Liver (tissue), 9 donors: ENCODE results near the gene RGS7. TPM values are rescaled to one million over a fixed set of nuclear protein-coding genes. Genes with fewer than 3 reads are reported as not detected.

Experiments
- DNase-seq: peaks from one replicate; pipeline ENCODE4 v3.0.0-alpha.2; 2017; ENCODE audit warnings: low spot score
- H3K27ac ChIP-seq, 2 donors: one replicate each; pipeline ENCODE4 v1.7.0; 2013; ENCODE audit warnings: inconsistent platforms in 2 of 2, low read length in 2 of 2, control low read depth in 1 of 2, low read depth in 1 of 2, mild to moderate bottlenecking in 1 of 2
- H3K27me3 ChIP-seq, 4 donors: one replicate each; pipeline versions ENCODE4 v1.6.1 to v1.7.0; 2013; ENCODE audit warnings: low read length in 3 of 4, inconsistent platforms in 1 of 4, mild to moderate bottlenecking in 1 of 4, moderate library complexity in 1 of 4; ENCODE audit not compliant: control insufficient read depth in 4 of 4, insufficient read depth in 4 of 4
- H3K36me3 ChIP-seq, 4 donors: one replicate each; pipeline versions ENCODE4 v1.6.1 to v1.7.0; 2013; ENCODE audit warnings: low read length in 3 of 4, mild to moderate bottlenecking in 3 of 4, low read depth in 1 of 4, moderate library complexity in 1 of 4; ENCODE audit not compliant: control insufficient read depth in 4 of 4, insufficient read depth in 3 of 4
- H3K4me1 ChIP-seq, 4 donors: one replicate each; pipeline versions ENCODE4 v1.6.1 to v1.7.0; 2013; ENCODE audit warnings: low read length in 3 of 4, mild to moderate bottlenecking in 3 of 4, moderate library complexity in 1 of 4; ENCODE audit not compliant: control insufficient read depth in 4 of 4, insufficient read depth in 4 of 4
- H3K4me3 ChIP-seq, 3 donors: one replicate each; pipeline versions ENCODE4 v1.6.1 to v1.7.0; 2013; ENCODE audit warnings: low read length in 3 of 3, control low read depth in 1 of 3, low read depth in 1 of 3, mild to moderate bottlenecking in 1 of 3
- H3K9ac ChIP-seq, 2 donors: one replicate each; pipeline ENCODE4 v1.7.0; 2013; ENCODE audit warnings: low read length in 2 of 2, mild to moderate bottlenecking in 2 of 2, moderate library complexity in 2 of 2, control low read depth in 1 of 2, low read depth in 1 of 2
- H3K9me3 ChIP-seq, 4 donors: one replicate each; pipeline versions ENCODE4 v1.6.1 to v1.7.0; 2013; ENCODE audit warnings: low read length in 3 of 4; ENCODE audit not compliant: control insufficient read depth in 4 of 4
- EGR1 ChIP-seq, 2 donors: IDR thresholded peaks; 2 replicates each; pipeline ENCODE4 v1.6.1; 2016 to 2018; ENCODE audit warnings: antibody characterized with exemption in 2 of 2, low read depth in 2 of 2
- FOXA1 ChIP-seq: IDR thresholded peaks from 2 replicates; pipeline ENCODE4 v1.6.1; 2016; ENCODE audit warnings: antibody characterized with exemption
- FOXA2 ChIP-seq: IDR thresholded peaks from 2 replicates; pipeline ENCODE4 v1.6.1; 2016; ENCODE audit warnings: antibody characterized with exemption
- GABPA ChIP-seq, 2 donors: IDR thresholded peaks in 1 of 2; conservative IDR thresholded peaks in 1 of 2; 2 replicates each; pipeline ENCODE4 v1.6.1; 2016; ENCODE audit warnings: antibody characterized with exemption in 2 of 2, mild to moderate bottlenecking in 1 of 2, moderate library complexity in 1 of 2
- HNF4A ChIP-seq, 2 donors: conservative IDR thresholded peaks; 2 replicates each; pipeline ENCODE4 v1.6.1; 2016; ENCODE audit warnings: antibody characterized with exemption in 2 of 2, mild to moderate bottlenecking in 2 of 2
- HNF4G ChIP-seq: IDR thresholded peaks from 2 replicates; pipeline ENCODE4 v1.6.1; 2016; ENCODE audit warnings: antibody characterized with exemption
- JUND ChIP-seq, 2 donors: IDR thresholded peaks; 2 replicates each; pipeline ENCODE4 v1.6.1; 2016; ENCODE audit warnings: antibody characterized with exemption in 2 of 2
- NR2F2 ChIP-seq: IDR thresholded peaks from 2 replicates; pipeline ENCODE4 v1.6.1; 2016; ENCODE audit warnings: antibody characterized with exemption
- RAD21 ChIP-seq, 2 donors: IDR thresholded peaks; 2 replicates each; pipeline ENCODE4 v1.6.1; 2016; ENCODE audit warnings: antibody characterized with exemption in 2 of 2, mild to moderate bottlenecking in 2 of 2
- RXRA ChIP-seq, 2 donors: IDR thresholded peaks; 2 replicates each; pipeline ENCODE4 v1.6.1; 2017 to 2018; ENCODE audit warnings: antibody characterized with exemption in 2 of 2, mild to moderate bottlenecking in 1 of 2
- SP1 ChIP-seq: IDR thresholded peaks from 2 replicates; pipeline ENCODE4 v1.6.1; 2018; ENCODE audit warnings: antibody characterized with exemption, mild to moderate bottlenecking
- TAF1 ChIP-seq: conservative IDR thresholded peaks from 2 replicates; pipeline ENCODE4 v1.6.1; 2016; ENCODE audit warnings: antibody characterized with exemption, mild to moderate bottlenecking
- YY1 ChIP-seq: IDR thresholded peaks from 2 replicates; pipeline ENCODE4 v1.6.1; 2016; ENCODE audit warnings: antibody characterized with exemption, mild to moderate bottlenecking
- WGBS: extraction: QIAGEN DNeasy Blood & Tissue Kit; methylation state at CpG from one replicate; pipeline ENCODE4 v1.1.7; 2013; 5-methylcytosine and 5-hydroxymethylcytosine counted together
- polyA plus RNA-seq, 2 donors: library from polyadenylated mRNA; stranded (reverse) in 1 of 2; unstranded in 1 of 2; fragments of 200-250 nt in 1 of 2; fragments of >200 nt in 1 of 2; fragmentation: Nextera tagmentation in 1 of 2; extraction: Ambion mirVana in 1 of 2; gene quantifications; one replicate each; pipeline versions ENCODE4 v1.2.1 to v1.2.3, GENCODE V29; 2013 to 2015
- total RNA-seq, 2 donors: library from RNA; depleted of rRNA; stranded (reverse); fragments of >200 nt; gene quantifications; one replicate each; pipeline ENCODE4 v1.2.3, GENCODE V29; 2014
- TF ChIP-seq, protein P1 (sequence below): IDR thresholded peaks from 2 replicates; pipeline ENCODE4 v1.6.1; 2016; ENCODE audit warnings: antibody characterized with exemption, mild to moderate bottlenecking
- TF ChIP-seq, protein P2 (sequence below): IDR thresholded peaks from 2 replicates; pipeline ENCODE4 v1.6.1; 2016; ENCODE audit warnings: antibody characterized with exemption
- TF ChIP-seq, protein P3 (sequence below): IDR thresholded peaks from 2 replicates; pipeline ENCODE4 v1.6.1; 2016; ENCODE audit warnings: antibody characterized with exemption
- TF ChIP-seq, protein P4 (sequence below): IDR thresholded peaks from 2 replicates; pipeline ENCODE4 v1.6.1; 2016; ENCODE audit warnings: antibody characterized with exemption
- TF ChIP-seq, protein P5 (sequence below): fragments of 150-350 bp; IDR thresholded peaks from 2 replicates; pipeline ENCODE4 v1.5.1; 2017; ENCODE audit warnings: improper control_type of control experiment, low read depth, low read length; ENCODE audit not compliant: missing input control
- donor health status: healthy.
- donor health status: healthy.
- donor health status: healthy.
- donor health status: healthy.
- donor health status: healthy.

Gene RGS7
- total and polyA plus RNA-seq, 4 donors: 0.05 to 0.18 TPM; not detected in 2

GRCh38 chr1:240985081-240985480 lies 371.9 kb downstream of the RGS7 start:
- Histone ChIP-seq H3K4me3 (no peak overlapping the region), H3K27ac (no peak overlapping the region), H3K36me3 (no peaks in the 10 kb centered on the region), H3K4me1 (no peaks in the 10 kb centered on the region), H3K9me3 (no peaks in the 10 kb centered on the region), H3K9ac (no peak overlapping the region), H3K27me3 (peaks cover 0 to 3% (median 2%) of the 10 kb centered on the region in 4 donors)
- DNase-seq: no peak
- TF ChIP-seq FOXA1: no peak
- TF ChIP-seq, protein P1, sequence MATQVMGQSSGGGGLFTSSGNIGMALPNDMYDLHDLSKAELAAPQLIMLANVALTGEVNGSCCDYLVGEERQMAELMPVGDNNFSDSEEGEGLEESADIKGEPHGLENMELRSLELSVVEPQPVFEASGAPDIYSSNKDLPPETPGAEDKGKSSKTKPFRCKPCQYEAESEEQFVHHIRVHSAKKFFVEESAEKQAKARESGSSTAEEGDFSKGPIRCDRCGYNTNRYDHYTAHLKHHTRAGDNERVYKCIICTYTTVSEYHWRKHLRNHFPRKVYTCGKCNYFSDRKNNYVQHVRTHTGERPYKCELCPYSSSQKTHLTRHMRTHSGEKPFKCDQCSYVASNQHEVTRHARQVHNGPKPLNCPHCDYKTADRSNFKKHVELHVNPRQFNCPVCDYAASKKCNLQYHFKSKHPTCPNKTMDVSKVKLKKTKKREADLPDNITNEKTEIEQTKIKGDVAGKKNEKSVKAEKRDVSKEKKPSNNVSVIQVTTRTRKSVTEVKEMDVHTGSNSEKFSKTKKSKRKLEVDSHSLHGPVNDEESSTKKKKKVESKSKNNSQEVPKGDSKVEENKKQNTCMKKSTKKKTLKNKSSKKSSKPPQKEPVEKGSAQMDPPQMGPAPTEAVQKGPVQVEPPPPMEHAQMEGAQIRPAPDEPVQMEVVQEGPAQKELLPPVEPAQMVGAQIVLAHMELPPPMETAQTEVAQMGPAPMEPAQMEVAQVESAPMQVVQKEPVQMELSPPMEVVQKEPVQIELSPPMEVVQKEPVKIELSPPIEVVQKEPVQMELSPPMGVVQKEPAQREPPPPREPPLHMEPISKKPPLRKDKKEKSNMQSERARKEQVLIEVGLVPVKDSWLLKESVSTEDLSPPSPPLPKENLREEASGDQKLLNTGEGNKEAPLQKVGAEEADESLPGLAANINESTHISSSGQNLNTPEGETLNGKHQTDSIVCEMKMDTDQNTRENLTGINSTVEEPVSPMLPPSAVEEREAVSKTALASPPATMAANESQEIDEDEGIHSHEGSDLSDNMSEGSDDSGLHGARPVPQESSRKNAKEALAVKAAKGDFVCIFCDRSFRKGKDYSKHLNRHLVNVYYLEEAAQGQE: no peak
- TF ChIP-seq, protein P2, sequence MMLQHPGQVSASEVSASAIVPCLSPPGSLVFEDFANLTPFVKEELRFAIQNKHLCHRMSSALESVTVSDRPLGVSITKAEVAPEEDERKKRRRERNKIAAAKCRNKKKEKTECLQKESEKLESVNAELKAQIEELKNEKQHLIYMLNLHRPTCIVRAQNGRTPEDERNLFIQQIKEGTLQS: no peak
- TF ChIP-seq, protein P3, sequence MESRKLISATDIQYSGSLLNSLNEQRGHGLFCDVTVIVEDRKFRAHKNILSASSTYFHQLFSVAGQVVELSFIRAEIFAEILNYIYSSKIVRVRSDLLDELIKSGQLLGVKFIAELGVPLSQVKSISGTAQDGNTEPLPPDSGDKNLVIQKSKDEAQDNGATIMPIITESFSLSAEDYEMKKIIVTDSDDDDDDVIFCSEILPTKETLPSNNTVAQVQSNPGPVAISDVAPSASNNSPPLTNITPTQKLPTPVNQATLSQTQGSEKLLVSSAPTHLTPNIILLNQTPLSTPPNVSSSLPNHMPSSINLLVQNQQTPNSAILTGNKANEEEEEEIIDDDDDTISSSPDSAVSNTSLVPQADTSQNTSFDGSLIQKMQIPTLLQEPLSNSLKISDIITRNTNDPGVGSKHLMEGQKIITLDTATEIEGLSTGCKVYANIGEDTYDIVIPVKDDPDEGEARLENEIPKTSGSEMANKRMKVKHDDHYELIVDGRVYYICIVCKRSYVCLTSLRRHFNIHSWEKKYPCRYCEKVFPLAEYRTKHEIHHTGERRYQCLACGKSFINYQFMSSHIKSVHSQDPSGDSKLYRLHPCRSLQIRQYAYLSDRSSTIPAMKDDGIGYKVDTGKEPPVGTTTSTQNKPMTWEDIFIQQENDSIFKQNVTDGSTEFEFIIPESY: no peak
- no peak for TF ChIP-seq JUND (IDR thresholded peaks at IDR 0.05)
- TF ChIP-seq, protein P4, sequence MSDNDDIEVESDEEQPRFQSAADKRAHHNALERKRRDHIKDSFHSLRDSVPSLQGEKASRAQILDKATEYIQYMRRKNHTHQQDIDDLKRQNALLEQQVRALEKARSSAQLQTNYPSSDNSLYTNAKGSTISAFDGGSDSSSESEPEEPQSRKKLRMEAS: no peak
- TF ChIP-seq NR2F2: no peak
- no peak for TF ChIP-seq HNF4G
- no peak for TF ChIP-seq RAD21 (IDR thresholded peaks at IDR 0.05)
- TF ChIP-seq TAF1: no peak
- TF ChIP-seq YY1: no peak
- TF ChIP-seq, protein P5, sequence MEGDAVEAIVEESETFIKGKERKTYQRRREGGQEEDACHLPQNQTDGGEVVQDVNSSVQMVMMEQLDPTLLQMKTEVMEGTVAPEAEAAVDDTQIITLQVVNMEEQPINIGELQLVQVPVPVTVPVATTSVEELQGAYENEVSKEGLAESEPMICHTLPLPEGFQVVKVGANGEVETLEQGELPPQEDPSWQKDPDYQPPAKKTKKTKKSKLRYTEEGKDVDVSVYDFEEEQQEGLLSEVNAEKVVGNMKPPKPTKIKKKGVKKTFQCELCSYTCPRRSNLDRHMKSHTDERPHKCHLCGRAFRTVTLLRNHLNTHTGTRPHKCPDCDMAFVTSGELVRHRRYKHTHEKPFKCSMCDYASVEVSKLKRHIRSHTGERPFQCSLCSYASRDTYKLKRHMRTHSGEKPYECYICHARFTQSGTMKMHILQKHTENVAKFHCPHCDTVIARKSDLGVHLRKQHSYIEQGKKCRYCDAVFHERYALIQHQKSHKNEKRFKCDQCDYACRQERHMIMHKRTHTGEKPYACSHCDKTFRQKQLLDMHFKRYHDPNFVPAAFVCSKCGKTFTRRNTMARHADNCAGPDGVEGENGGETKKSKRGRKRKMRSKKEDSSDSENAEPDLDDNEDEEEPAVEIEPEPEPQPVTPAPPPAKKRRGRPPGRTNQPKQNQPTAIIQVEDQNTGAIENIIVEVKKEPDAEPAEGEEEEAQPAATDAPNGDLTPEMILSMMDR: no peak
- TF ChIP-seq GABPA (IDR thresholded peaks at IDR 0.05 in 1 of 2, conservative IDR thresholded peaks at IDR 0.05 in 1 of 2): no peak
- no peak for TF ChIP-seq FOXA2
- no peak for TF ChIP-seq HNF4A (conservative IDR thresholded peaks at IDR 0.05)
- TF ChIP-seq SP1: no peak
- TF ChIP-seq RXRA (IDR thresholded peaks at IDR 0.05): no peak
- TF ChIP-seq EGR1 (IDR thresholded peaks at IDR 0.05; ENCODE audit: low read depth in 2 of 2): no peak
- 75% methylated on average over 5 of the region's 5 CpGs for WGBS
